ENCODE data around the gene ID1. TPM values are rescaled to one million over a fixed set of nuclear protein-coding genes. Genes with fewer than 3 reads are reported as not detected.

ID1 gene
- total and polyA plus RNA-seq, 2 of the 13 experiments (the other 11 are each of a cell fraction or from before 2014, with no cell fraction given): 320 to 419 TPM

DNA sequence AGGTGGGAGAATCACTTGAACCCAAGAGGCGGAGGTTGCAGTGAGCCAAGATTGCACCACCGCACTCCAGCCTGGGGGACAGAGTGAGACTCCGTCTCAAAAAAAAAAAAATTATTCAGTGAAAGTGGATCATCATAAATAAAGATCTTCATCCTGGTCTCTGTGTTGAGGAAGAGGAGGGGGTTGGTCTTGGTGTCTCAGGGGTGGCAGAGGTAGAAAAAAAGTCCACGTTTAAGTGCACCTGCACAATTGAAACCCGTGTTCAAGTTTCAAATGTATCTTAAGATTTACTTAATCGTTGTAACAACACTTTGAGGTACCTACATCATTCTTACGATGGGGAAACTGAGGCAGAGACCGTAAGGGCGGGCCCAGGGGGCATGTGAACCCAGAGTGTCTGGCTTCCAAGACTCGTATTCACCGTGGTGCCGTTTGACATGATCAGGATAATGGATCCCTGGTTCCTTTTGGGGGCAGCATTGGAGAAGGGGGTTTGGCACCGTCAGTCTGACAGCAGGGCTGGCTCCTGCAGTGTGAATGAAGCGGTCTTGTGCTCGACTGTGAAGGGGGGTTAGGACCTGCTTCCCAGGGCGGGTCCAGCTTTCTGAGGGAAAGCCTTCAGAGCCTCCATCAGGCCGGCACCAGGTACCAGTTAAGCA is 32.9 kb upstream of the ID1 start (continued):
- no peak for TF ChIP-seq SIN3B (IDR thresholded peaks at IDR 0.05; ENCODE audit: low read length)
- no peak; the same call in 1 of the 2 replicates for TF ChIP-seq NRL (CRISPR knock-in tag; IDR thresholded peaks at IDR 0.05; ENCODE audit: borderline replicate concordance)
- no peak for TF ChIP-seq IKZF4 (CRISPR knock-in tag; IDR thresholded peaks at IDR 0.05; ENCODE audit: borderline replicate concordance, low read depth, not compliant biosample characterization)
- no peak for TF ChIP-seq RELA (CRISPR knock-in tag; IDR thresholded peaks at IDR 0.05)
- TF ChIP-seq, protein P1, sequence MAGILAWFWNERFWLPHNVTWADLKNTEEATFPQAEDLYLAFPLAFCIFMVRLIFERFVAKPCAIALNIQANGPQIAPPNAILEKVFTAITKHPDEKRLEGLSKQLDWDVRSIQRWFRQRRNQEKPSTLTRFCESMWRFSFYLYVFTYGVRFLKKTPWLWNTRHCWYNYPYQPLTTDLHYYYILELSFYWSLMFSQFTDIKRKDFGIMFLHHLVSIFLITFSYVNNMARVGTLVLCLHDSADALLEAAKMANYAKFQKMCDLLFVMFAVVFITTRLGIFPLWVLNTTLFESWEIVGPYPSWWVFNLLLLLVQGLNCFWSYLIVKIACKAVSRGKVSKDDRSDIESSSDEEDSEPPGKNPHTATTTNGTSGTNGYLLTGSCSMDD (CRISPR knock-in tag; IDR thresholded peaks at IDR 0.05): no peak
- no peak for TF ChIP-seq ATM (IDR thresholded peaks at IDR 0.05; ENCODE audit: borderline replicate concordance)
- TF ChIP-seq, protein P2, sequence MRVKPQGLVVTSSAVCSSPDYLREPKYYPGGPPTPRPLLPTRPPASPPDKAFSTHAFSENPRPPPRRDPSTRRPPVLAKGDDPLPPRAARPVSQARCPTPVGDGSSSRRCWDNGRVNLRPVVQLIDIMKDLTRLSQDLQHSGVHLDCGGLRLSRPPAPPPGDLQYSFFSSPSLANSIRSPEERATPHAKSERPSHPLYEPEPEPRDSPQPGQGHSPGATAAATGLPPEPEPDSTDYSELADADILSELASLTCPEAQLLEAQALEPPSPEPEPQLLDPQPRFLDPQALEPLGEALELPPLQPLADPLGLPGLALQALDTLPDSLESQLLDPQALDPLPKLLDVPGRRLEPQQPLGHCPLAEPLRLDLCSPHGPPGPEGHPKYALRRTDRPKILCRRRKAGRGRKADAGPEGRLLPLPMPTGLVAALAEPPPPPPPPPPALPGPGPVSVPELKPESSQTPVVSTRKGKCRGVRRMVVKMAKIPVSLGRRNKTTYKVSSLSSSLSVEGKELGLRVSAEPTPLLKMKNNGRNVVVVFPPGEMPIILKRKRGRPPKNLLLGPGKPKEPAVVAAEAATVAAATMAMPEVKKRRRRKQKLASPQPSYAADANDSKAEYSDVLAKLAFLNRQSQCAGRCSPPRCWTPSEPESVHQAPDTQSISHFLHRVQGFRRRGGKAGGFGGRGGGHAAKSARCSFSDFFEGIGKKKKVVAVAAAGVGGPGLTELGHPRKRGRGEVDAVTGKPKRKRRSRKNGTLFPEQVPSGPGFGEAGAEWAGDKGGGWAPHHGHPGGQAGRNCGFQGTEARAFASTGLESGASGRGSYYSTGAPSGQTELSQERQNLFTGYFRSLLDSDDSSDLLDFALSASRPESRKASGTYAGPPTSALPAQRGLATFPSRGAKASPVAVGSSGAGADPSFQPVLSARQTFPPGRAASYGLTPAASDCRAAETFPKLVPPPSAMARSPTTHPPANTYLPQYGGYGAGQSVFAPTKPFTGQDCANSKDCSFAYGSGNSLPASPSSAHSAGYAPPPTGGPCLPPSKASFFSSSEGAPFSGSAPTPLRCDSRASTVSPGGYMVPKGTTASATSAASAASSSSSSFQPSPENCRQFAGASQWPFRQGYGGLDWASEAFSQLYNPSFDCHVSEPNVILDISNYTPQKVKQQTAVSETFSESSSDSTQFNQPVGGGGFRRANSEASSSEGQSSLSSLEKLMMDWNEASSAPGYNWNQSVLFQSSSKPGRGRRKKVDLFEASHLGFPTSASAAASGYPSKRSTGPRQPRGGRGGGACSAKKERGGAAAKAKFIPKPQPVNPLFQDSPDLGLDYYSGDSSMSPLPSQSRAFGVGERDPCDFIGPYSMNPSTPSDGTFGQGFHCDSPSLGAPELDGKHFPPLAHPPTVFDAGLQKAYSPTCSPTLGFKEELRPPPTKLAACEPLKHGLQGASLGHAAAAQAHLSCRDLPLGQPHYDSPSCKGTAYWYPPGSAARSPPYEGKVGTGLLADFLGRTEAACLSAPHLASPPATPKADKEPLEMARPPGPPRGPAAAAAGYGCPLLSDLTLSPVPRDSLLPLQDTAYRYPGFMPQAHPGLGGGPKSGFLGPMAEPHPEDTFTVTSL (CRISPR knock-in tag; IDR thresholded peaks at IDR 0.05; ENCODE audit: borderline replicate concordance): no peak
- TF ChIP-seq ATAD3A (CRISPR knock-in tag; IDR thresholded peaks at IDR 0.05): no peak
- no peak for TF ChIP-seq TBX3 (IDR thresholded peaks at IDR 0.05; ENCODE audit: borderline replicate concordance)
- no peak for TF ChIP-seq ZNF136 (CRISPR knock-in tag; IDR thresholded peaks at IDR 0.05; ENCODE audit: low read depth)
- no peak for TF ChIP-seq ZNF598 (CRISPR knock-in tag; IDR thresholded peaks at IDR 0.05; ENCODE audit: borderline replicate concordance)
- no peak for TF ChIP-seq MXI1 (IDR thresholded peaks at IDR 0.05; ENCODE audit: borderline replicate concordance, low read depth, low read length)
- TF ChIP-seq, protein P3, sequence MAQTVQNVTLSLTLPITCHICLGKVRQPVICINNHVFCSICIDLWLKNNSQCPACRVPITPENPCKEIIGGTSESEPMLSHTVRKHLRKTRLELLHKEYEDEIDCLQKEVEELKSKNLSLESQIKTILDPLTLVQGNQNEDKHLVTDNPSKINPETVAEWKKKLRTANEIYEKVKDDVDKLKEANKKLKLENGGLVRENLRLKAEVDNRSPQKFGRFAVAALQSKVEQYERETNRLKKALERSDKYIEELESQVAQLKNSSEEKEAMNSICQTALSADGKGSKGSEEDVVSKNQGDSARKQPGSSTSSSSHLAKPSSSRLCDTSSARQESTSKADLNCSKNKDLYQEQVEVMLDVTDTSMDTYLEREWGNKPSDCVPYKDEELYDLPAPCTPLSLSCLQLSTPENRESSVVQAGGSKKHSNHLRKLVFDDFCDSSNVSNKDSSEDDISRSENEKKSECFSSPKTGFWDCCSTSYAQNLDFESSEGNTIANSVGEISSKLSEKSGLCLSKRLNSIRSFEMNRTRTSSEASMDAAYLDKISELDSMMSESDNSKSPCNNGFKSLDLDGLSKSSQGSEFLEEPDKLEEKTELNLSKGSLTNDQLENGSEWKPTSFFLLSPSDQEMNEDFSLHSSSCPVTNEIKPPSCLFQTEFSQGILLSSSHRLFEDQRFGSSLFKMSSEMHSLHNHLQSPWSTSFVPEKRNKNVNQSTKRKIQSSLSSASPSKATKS (CRISPR knock-in tag; IDR thresholded peaks at IDR 0.05): no peak
- TF ChIP-seq ZNF432 (CRISPR knock-in tag; IDR thresholded peaks at IDR 0.05; ENCODE audit: borderline replicate concordance): no peak
- TF ChIP-seq, protein P4, sequence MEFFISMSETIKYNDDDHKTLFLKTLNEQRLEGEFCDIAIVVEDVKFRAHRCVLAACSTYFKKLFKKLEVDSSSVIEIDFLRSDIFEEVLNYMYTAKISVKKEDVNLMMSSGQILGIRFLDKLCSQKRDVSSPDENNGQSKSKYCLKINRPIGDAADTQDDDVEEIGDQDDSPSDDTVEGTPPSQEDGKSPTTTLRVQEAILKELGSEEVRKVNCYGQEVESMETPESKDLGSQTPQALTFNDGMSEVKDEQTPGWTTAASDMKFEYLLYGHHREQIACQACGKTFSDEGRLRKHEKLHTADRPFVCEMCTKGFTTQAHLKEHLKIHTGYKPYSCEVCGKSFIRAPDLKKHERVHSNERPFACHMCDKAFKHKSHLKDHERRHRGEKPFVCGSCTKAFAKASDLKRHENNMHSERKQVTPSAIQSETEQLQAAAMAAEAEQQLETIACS (CRISPR knock-in tag; IDR thresholded peaks at IDR 0.05): no peak
- TF ChIP-seq SETDB1 (CRISPR knock-in tag; IDR thresholded peaks at IDR 0.05; ENCODE audit: borderline replicate concordance): peak; percentile 38; the same call in 1 of the 2 replicates
- TF ChIP-seq, protein P5, sequence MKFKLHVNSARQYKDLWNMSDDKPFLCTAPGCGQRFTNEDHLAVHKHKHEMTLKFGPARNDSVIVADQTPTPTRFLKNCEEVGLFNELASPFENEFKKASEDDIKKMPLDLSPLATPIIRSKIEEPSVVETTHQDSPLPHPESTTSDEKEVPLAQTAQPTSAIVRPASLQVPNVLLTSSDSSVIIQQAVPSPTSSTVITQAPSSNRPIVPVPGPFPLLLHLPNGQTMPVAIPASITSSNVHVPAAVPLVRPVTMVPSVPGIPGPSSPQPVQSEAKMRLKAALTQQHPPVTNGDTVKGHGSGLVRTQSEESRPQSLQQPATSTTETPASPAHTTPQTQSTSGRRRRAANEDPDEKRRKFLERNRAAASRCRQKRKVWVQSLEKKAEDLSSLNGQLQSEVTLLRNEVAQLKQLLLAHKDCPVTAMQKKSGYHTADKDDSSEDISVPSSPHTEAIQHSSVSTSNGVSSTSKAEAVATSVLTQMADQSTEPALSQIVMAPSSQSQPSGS (CRISPR knock-in tag; IDR thresholded peaks at IDR 0.05): no peak

Measured in HepG2 (cell line).